GM19351 (cell line): ENCODE measurements around the gene PTN.
"Not testable (repeated sequence)": the region's sequence is repeated elsewhere in the genome, so short reads cannot be mapped to it uniquely, and the experiment has no call there.

ENCODE experiments used
- ATAC-seq: cut with Tn5 transposase; IDR thresholded peaks from one replicate; pipeline ENCODE4 v1.9.1; 2021; ENCODE audit warnings: mild to moderate bottlenecking, moderate library complexity; ENCODE audit not compliant: unreplicated experiment

Gene PTN

DNA sequence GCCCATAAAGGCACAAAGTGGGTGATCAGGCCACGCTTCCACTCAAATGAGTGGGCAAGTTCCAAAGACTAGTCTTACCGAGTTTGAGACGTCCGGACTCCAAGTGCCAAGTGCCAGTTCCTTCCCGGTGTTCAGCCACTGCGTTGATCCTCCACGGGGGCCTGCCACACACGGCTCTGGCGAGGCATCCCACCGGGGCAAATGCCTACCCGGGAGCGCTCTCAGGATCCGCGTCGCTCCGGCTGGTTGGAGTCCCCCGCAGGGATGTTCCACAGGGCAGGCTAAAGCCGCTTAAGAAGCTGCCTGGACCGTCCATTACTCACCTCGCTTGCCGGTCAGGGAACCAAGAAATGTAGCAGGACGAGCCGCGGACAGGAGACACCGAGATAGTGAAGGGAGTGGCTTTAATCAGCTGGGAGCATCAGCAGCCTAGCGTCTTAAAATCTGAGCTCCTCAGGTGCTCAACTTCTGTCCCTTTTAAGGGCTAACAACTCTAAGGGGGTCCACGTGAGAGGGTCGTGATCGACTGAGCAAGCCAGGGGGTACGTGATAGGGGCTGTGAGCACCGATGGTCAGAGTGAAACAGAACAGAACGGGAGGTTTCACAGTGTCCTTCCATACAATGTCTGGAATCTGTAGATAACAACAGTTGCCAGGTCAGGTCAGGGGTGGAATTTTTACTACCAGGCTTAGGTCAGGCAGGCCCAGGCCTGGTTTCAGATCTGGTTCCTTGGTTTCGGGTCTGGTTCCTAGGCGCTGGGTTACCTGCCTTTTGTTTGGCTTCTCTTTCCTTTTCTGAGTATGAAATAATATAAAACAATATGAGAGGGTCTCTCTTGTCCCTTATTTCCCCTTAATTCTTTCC lies 75.3 kb downstream of the PTN start:
- not testable (repeated sequence) for ATAC-seq

DNA sequence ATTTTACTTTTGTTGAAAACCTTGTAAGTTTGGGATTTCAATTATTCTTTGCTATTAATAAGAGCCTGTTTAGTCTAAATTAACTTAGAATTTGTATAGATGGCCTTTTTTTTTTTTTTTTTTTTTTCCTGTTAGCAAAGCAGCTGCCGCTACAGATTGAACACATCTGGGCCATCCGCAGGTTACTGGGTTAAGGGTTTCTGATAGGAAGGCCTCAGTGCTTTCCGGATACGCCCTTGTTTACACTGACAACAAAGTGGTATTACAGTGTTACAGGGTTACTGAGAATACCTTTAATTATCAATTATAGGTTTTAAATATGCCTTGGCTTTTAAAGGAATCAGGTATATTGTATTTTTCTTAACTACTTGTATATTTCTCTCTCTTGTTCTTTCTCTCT lies 76.8 kb downstream of the PTN start:
- ATAC-seq: no peak

- ATAC-seq: not testable (repeated sequence)
These were observed 78.1 kb downstream of the PTN start for GRCh38 chr7:137265480-137265879.

GRCh38 chr7:137262599-137262998 lies 80.9 kb downstream of the PTN start:
- no peak for ATAC-seq

GRCh38 chr7:137258552-137258951 lies 85.0 kb downstream of the PTN start:
- no peak for ATAC-seq

DNA sequence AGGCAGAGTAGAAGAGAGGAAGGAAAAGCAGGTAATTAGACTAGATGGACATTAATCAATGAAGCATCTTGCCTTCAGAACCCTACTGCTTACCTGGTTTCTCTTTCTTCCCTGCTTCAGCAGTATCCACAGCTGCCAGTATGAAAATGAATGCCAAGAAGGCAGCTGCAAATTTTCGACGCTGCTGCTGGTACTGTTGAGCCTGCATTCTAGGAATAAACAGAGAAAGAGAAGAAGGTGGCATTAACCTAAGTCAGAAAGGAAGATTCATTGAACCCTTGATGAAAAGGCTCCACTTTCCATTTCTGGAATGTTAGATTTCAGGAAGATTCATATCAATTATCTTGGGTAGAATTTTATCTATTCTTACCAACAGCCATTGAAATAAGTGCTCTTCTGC lies 88.8 kb downstream of the PTN start:
- no peak for ATAC-seq

DNA sequence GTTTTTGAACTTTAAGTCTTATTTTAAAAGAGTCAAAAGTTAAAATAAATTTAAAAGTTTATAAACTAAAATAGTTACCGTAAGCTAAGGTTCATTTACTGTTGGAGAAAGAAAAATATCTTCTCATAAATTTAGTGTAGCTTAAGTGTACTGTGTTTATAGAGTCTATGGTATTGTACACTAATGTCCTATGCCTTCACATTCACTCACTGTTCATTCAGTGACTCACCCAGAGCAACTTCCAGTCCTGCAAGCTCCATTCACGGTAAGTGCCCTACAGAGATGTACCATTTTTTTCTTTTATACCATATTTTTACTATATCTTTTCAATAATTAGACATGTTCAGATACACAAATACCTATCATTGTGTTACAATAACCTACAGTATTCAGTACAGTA lies 97.6 kb downstream of the PTN start:
- ATAC-seq: no peak

DNA sequence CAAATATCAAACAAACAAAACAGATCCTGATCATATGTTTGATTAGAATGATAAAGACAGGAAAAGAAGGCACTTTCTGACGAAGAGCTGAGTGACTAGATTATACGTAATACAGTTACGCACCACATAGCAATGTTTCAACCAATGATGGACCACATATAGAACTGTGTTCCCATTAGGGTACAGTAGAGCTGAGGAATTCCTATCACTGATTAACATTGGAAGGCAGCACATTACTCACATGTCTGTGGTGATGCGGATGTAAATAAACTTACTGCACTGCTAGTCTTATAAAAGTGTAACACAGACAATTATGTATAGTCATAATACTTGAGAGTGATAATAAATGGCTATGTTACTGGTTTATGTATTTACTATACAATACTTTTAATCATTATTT lies 98.3 kb downstream of the PTN start:
- no peak for ATAC-seq

DNA sequence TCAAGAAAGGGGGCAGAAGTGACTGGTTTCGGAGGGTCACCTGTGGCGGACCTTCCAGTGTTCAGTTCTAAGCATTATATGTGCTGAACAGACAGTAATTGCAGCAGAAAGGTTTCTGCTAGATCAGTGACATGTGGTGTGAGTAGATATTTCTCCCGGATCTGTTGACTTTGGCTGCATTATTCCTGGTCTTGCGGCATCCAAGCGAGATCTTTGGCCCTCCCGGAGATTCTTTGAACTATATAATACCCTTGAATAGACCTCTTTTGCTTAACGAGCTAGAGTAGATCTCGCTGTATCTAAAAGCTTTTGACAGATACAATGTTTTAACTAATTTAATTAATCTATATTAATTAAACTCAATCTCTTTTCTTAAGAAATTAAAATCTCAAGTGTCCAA lies 99.8 kb downstream of the PTN start:
- no peak for ATAC-seq

- no peak for ATAC-seq
These were observed 100.9 kb downstream of the PTN start for GRCh38 chr7:137242616-137243015.

DNA sequence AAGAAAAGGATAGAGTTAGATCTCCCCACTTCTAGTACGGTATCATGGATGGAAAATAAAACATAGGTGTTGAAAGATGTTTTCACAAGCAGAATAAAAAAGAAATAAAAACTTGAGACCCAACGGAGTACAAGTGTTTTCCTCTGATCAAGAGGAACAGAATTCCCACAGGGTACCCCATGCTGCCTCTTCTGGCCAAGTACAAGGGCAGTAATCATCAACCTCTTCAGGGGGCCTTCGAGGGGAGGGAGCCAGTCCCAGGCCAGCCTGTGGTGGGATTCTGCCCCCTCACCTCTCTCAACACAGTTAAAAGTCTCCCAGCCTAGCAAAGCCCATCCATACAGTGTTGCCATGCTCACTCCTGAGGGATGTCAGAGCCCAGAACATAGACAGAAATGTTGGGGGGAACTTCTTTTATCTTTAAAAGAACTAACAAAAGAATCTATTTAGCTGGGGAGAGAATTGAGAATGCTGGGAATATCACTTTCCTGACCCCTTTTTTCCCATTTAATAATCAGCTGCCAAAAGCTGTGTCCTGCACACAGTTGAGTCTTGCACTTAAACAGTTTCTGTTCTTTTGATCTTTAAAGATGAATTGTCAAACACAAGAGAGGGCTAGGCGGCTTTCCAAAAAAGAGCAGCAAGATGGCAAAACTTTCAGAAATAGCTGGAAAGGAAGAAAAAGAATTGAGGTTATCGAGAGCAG lies 101.7 kb downstream of the PTN start:
- no peak for ATAC-seq

DNA sequence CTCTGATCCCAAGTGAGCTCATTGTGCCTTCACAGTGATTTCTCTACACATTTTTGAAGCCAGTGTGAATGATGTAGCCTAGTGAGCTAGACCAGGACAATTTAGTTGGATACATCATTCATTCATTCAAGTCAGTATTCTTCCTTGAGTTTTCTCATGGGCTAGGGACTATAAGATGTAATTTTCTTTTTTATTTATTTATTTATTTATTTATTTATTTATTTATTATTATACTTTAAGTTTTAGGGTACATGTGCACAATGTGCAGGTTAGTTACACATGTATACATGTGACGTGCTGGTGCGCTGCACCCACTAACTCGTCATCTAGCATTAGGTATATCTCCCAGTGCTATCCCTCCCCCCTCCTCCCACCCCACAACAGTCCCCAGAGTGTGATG lies 104.3 kb downstream of the PTN start:
- not testable (repeated sequence) for ATAC-seq

- ATAC-seq: peak; percentile 50
These were observed 108.1 kb downstream of the PTN start for GRCh38 chr7:137235434-137235833.

DNA sequence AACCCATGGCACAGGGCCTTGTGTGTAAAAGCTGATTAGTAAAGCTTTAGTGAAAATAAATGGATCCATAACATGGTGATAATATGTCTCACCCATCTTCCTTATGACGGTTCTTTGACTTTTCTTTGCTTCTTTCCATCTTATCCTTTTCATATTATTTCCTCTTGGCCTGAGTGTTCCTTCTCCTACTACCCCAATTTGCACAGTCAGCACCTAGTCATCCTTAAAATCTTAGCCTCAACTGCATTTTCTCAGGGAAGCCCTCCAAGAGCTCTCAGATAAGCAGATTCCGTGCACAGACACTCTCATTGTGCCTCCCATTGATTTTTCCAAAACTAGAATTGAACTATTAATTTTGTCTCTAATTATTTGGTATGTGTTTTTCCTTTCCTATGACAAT lies 112.4 kb downstream of the PTN start:
- ATAC-seq: no peak

GRCh38 chr7:137221467-137221866 lies 122.1 kb downstream of the PTN start:
- no peak for ATAC-seq

GRCh38 chr7:137213744-137214143 lies 129.8 kb downstream of the PTN start:
- ATAC-seq: no peak

DNA sequence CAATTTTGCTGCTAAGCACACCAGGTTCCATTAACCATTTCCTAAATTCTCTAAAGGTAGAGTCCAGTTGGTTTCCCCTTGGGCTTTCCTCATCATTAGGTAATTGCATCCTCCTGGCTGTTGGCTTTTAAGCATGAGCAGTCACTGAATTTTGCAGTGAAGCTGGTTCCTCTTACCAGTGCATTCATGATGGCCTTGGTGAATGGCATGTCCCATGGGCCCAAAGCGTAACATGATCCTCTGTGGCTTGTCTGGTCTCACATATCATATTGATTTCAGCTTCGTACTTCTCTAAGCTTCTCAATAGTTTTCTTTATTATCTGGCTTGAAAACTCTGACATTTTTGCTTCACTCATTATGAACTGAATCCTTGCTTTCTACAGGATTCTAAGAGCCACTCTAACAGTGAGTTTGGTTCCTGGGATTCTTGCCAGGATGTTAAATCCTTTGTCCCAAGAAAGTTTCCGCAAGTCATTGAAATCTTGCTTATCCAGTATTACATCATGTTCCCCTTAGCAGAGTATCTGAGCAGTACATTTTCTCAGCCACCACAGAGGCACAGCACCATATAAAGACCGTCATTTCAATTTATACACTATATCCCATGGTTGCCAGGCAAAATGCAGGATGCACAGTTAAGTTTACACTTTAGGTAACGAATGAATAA lies 134.2 kb downstream of the PTN start:
- no peak for ATAC-seq

GRCh38 chr7:137206770-137207169 lies 136.8 kb downstream of the PTN start:
- no peak for ATAC-seq

DNA sequence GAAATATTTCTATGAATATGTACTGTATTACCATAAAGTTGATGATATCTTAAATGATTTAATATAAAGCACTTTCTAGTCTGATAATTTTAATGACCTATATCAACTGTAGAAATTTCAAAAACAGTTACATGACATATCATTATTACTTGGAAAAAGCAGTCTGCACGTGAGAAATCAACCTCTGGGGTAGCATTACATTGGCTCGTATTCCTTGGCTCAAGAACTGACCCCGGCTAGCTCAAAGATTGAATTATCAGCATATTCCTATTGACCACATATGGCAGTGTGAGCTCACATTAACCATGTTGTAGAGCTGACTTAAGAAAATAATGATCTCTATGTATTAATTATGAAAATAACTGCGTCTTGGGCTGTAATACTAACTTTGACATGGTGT lies 139.3 kb downstream of the PTN start:
- no peak for ATAC-seq

GRCh38 chr7:137203351-137203750 lies 140.2 kb downstream of the PTN start:
- no peak for ATAC-seq

GRCh38 chr7:137196648-137197047 lies 146.9 kb downstream of the PTN start:
- ATAC-seq: no peak

DNA sequence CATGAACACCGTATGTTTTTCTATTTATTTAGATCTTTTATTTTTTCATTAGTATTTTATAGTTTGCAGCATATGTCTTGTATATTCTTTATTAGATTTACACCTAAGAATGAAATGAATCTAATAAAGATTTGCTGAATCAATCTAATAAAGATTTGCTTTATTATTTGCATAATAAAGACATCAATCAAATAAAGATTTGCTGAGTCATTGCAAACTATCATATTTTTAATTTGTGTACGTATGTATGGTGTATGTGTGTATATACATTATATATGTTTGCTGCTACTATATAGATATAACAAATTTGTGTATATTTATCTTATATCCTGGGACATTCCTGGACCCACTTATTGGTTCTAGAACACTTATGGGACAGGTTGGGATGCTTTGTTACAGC lies 147.5 kb downstream of the PTN start:
- no peak for ATAC-seq
